OCI-LY1 (cell line): Measurements from ENCODE around the gene APOA1.

Experiments used
- CTCF ChIP-seq: fragments of 200-600 bp; sonication (generic), shearing (Covaris generic); IDR thresholded peaks from 2 replicates; pipeline ENCODE4 v1.5.1; 2017; ENCODE audit warnings: mild to moderate bottlenecking, antibody characterized with exemption, low read length, moderate library complexity, mixed read lengths
- EZH2 ChIP-seq: fragments of 200-600 bp; sonication (generic), shearing (Covaris generic); IDR thresholded peaks from 2 replicates; pipeline ENCODE4 v1.8.0; 2017; ENCODE audit warnings: borderline replicate concordance, mixed run types, mild to moderate bottlenecking, antibody characterized with exemption, low read length, moderate library complexity, mixed read lengths

DNA sequence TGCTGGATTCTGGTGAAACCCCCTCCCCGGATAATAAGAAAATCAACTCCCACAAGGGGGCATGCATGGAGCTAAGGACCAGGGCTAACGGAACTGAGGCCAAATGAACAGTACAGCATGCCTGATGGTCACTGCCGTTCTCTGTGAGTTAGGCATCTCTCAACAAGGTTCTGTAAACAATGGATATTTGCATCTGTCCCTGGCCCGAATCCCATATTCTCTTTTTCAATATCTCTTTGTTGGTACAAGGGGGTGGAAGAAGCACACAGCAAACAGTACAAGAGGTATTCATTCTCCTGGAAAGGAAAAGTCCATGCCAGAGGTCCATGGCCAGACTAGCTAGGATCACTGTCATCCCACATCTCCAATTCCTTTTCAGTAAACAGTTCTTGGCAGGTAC, 32.2 kb upstream of the APOA1 start:
- TF ChIP-seq CTCF (no peak), EZH2 (no peak)
